Caco-2 (cell line): Measurements from ENCODE around the gene GABPA. TPM values are rescaled to one million over a fixed set of nuclear protein-coding genes. Genes with fewer than 3 reads are reported as not detected.

Source experiments
- BruUV-seq: library from RNA; stranded (reverse); fragments of 400-500 nt; replicated peaks from 2 replicates; lab custom pipeline; 2021; lab: Mats Ljungman, UMichigan
- CTCF ChIA-PET: fragments of 300-600 bp; sonication (Branson Sonifier 250); formaldehyde crosslinking; loops from one replicate; lab custom pipeline; 2022; ENCODE audit warnings: antibody characterized with exemption; lab: Charles Lee
- POLR2A ChIA-PET: fragments of 300-600 bp; sonication (Branson Sonifier 250); formaldehyde crosslinking; loops from one replicate; lab custom pipeline; 2022; ENCODE audit warnings: antibody characterized with exemption; lab: Charles Lee
- DNase-seq, 2 experiments: peaks; one replicate each; pipeline versions ENCODE4 v3.0.0 to v3.0.0-alpha.2; 2020 to 2022
- H3K27me3 ChIP-seq: replicated peaks from 2 replicates; pipeline ENCODE4 v1.6.0; 2011; ENCODE audit warnings: low read length; ENCODE audit not compliant: control insufficient read depth, insufficient read depth
- H3K36me3 ChIP-seq: 2 replicates; pipeline ENCODE4 v1.5.1; 2011; ENCODE audit warnings: low read length; ENCODE audit not compliant: control insufficient read depth, insufficient read depth
- H3K4me1 ChIP-seq: fragments of 250-450 bp; sonication (Bioruptor Pico); 2 replicates; pipeline ENCODE4 v1.5.1; 2020; ENCODE audit warnings: mild to moderate bottlenecking
- H3K4me3 ChIP-seq: 2 replicates; pipeline ENCODE4 v1.5.1; 2011; ENCODE audit warnings: low read depth, mild to moderate bottlenecking, control low read depth, low read length
- H3K9me3 ChIP-seq: fragments of 250-450 bp; sonication (Bioruptor Pico); 2 replicates; pipeline ENCODE4 v1.5.1; 2020; ENCODE audit warnings: mild to moderate bottlenecking, moderate library complexity
- H3K27ac Mint-ChIP-seq: one replicate; pipeline ENCODE4 v1.8.0; 2022; ENCODE audit warnings: mixed read lengths; ENCODE audit not compliant: unreplicated experiment
- H3K27me3 Mint-ChIP-seq: one replicate; pipeline ENCODE4 v1.8.0; 2022; ENCODE audit warnings: mixed read lengths; ENCODE audit not compliant: insufficient read depth, unreplicated experiment
- H3K36me3 Mint-ChIP-seq: one replicate; pipeline ENCODE4 v1.8.0; 2022; ENCODE audit warnings: mild to moderate bottlenecking, mixed read lengths; ENCODE audit not compliant: insufficient read depth, unreplicated experiment
- H3K4me1 Mint-ChIP-seq: one replicate; pipeline ENCODE4 v1.8.0; 2022; ENCODE audit warnings: low read depth, mixed read lengths; ENCODE audit not compliant: unreplicated experiment
- H3K4me3 Mint-ChIP-seq: one replicate; pipeline ENCODE4 v1.8.0; 2022; ENCODE audit warnings: mild to moderate bottlenecking, moderate library complexity, mixed read lengths; ENCODE audit not compliant: unreplicated experiment
- H3K9me3 Mint-ChIP-seq: one replicate; pipeline ENCODE4 v1.8.0; 2022; ENCODE audit warnings: mixed read lengths; ENCODE audit not compliant: unreplicated experiment
- CTCF ChIP-seq, 2 experiments: fragments of 200-600 bp in 1 of 2; IDR thresholded peaks; 1 replicate in 1 of 2; 2 replicates in 1 of 2; pipeline versions ENCODE4 v1.5.1 to v1.8.0; 2011 to 2022; ENCODE audit warnings: antibody characterized with exemption in 1 of 2, control low read depth in 1 of 2, inconsistent platforms in 1 of 2, low read depth in 1 of 2, low read length in 1 of 2, mild to moderate bottlenecking in 1 of 2, moderate library complexity in 1 of 2; ENCODE audit not compliant: insufficient read depth in 1 of 2, severe bottlenecking in 1 of 2, unreplicated experiment in 1 of 2
- intact Hi-C: fragments of 100-400 bp; cut with micrococcal nuclease; formaldehyde crosslinking; loops from one replicate; pipeline ENCODE4 v1.10.0; 2022; ENCODE audit not compliant: unreplicated experiment
- total RNA-seq: library from RNA; stranded (reverse); gene quantifications from 2 replicates; pipeline ENCODE4 v1.2.3, GENCODE V29; 2022

The GABPA gene
- total RNA-seq, 1 experiment from 2014 or later: 17.4 TPM

- peak; percentile 77 to 88 for DNase-seq
- no TSS peak for BruUV-seq
- Histone ChIP-seq H3K4me1 (peaks cover 7% of the 10 kb centered on the region; the same call in 1 of the 2 replicates), H3K4me3 (peak overlapping the region; percentile 60), H3K9me3 (no peaks in the 10 kb centered on the region), H3K36me3 (no peaks in the 10 kb centered on the region; the same call in 1 of the 2 replicates), H3K27me3 (no peaks in the 10 kb centered on the region)
- ChIA-PET CTCF (no interaction called here), POLR2A (no interaction called here)
- TF ChIP-seq CTCF (IDR thresholded peaks at IDR 0.05; ENCODE audit: insufficient read depth in 1 of 2, low read depth in 1 of 2, low read length in 1 of 2, severe bottlenecking in 1 of 2, unreplicated experiment in 1 of 2): no peak
- Mint-ChIP-seq H3K27me3 (no peaks in the 10 kb centered on the region), H3K27ac (peak overlapping the region; percentile 98), H3K36me3 (peaks cover 36% of the 10 kb centered on the region), H3K4me3 (peak overlapping the region; percentile 92), H3K4me1 (no peaks in the 10 kb centered on the region), H3K9me3 (no peaks in the 10 kb centered on the region)
- intact Hi-C loops: loop anchor here (5.0 to 10.0 kb wide), 2 partner anchors 66 to 429 kb away; no protein-coding TSS in a partner anchor
Measured at GRCh38 chr21:25735646-25736597, 1.1 kb downstream of the GABPA start.

- H3K4me1 Mint-ChIP-seq: peaks cover 5% of the 10 kb centered on the region
- H3K36me3 Mint-ChIP-seq: peaks cover 38% of the 10 kb centered on the region
- no peaks in the 10 kb centered on the region for H3K27me3 ChIP-seq
- ChIA-PET CTCF (no interaction called here), POLR2A (no interaction called here)
- no peak for TF ChIP-seq CTCF (IDR thresholded peaks at IDR 0.05; ENCODE audit: insufficient read depth in 1 of 2, low read depth in 1 of 2, low read length in 1 of 2, severe bottlenecking in 1 of 2, unreplicated experiment in 1 of 2)
- H3K9me3 Mint-ChIP-seq: no peaks in the 10 kb centered on the region
- no peak overlapping the region for H3K27ac Mint-ChIP-seq
- no TSS peak for BruUV-seq
- H3K4me3 ChIP-seq: no peak overlapping the region
- H3K36me3 ChIP-seq: no peaks in the 10 kb centered on the region
- DNase-seq: no peak
- no peaks in the 10 kb centered on the region for H3K9me3 ChIP-seq
- peaks cover 7% of the 10 kb centered on the region; the same call in 1 of the 2 replicates for H3K4me1 ChIP-seq
- H3K4me3 Mint-ChIP-seq: no peak overlapping the region
- intact Hi-C loops: loop anchor here (5.0 to 10.0 kb wide), 2 partner anchors 65 to 427 kb away; no protein-coding TSS in a partner anchor
- H3K27me3 Mint-ChIP-seq: no peaks in the 10 kb centered on the region
Measured at GRCh38 chr21:25737421-25737820, 2.6 kb downstream of the GABPA start.

GRCh38 chr21:25742900-25743299 is 8.1 kb downstream of the GABPA start:
- BruUV-seq: no TSS peak
- Mint-ChIP-seq H3K4me1 (peaks cover 5% of the 10 kb centered on the region), H3K36me3 (peaks cover 7% of the 10 kb centered on the region), H3K27me3 (no peaks in the 10 kb centered on the region), H3K27ac (no peak overlapping the region), H3K4me3 (no peak overlapping the region), H3K9me3 (no peaks in the 10 kb centered on the region)
- DNase-seq: no peak
- intact Hi-C loops: no loop called here
- TF ChIP-seq CTCF (IDR thresholded peaks at IDR 0.05; ENCODE audit: insufficient read depth in 1 of 2, low read depth in 1 of 2, low read length in 1 of 2, severe bottlenecking in 1 of 2, unreplicated experiment in 1 of 2): no peak
- H3K27me3 ChIP-seq: no peaks in the 10 kb centered on the region
- H3K36me3 ChIP-seq: no peaks in the 10 kb centered on the region
- ChIA-PET CTCF (no interaction called here), POLR2A (no interaction called here)
- no peaks in the 10 kb centered on the region for H3K4me1 ChIP-seq
- no peak overlapping the region for H3K4me3 ChIP-seq
- H3K9me3 ChIP-seq: no peaks in the 10 kb centered on the region
